HL-60 (cell line): ENCODE data around the gene PPFIBP2.

Source experiments
- DNase-seq, 2 experiments: peaks; one replicate each; pipeline ENCODE4 v3.0.0-alpha.2; 2010 to 2020; ENCODE audit warnings: low read depth in 1 of 2, low spot score in 1 of 2
- H3K27ac ChIP-seq: fragments of 250-450 bp; sonication (Bioruptor Pico); replicated peaks from 2 replicates; pipeline ENCODE4 v1.5.1; 2020; ENCODE audit warnings: mild to moderate bottlenecking, moderate library complexity
- H3K27me3 ChIP-seq: fragments of 250-450 bp; sonication (Bioruptor Pico); 2 replicates; pipeline ENCODE4 v1.5.1; 2021; ENCODE audit warnings: mild to moderate bottlenecking, moderate library complexity; ENCODE audit not compliant: insufficient read depth, poor library complexity, severe bottlenecking
- H3K4me3 ChIP-seq: replicated peaks from 2 replicates; pipeline ENCODE4 v1.5.1; 2011; ENCODE audit warnings: mild to moderate bottlenecking, control low read depth, low read length; ENCODE audit not compliant: insufficient read depth
- CTCF ChIP-seq: IDR thresholded peaks from one replicate; pipeline ENCODE4 v1.5.1; 2011; ENCODE audit warnings: low read length, control low read depth, inconsistent platforms; ENCODE audit not compliant: insufficient read depth
- GABPA ChIP-seq: IDR thresholded peaks from 2 replicates; pipeline ENCODE4 v1.6.1; 2012; ENCODE audit warnings: low read depth
- POLR2AphosphoS5 ChIP-seq: IDR thresholded peaks from 2 replicates; pipeline ENCODE4 v1.6.1; 2012; ENCODE audit warnings: low read depth
- REST ChIP-seq: IDR thresholded peaks from 2 replicates; pipeline ENCODE4 v1.6.1; 2012; ENCODE audit warnings: low read depth; ENCODE audit not compliant: insufficient replicate concordance
- SPI1 ChIP-seq: IDR thresholded peaks from 2 replicates; pipeline ENCODE4 v1.6.1; 2012; ENCODE audit warnings: low read depth, mild to moderate bottlenecking, borderline replicate concordance

The PPFIBP2 gene

GRCh38 chr11:7573558-7574296, 59.9 kb downstream of the PPFIBP2 start:
- TF ChIP-seq SPI1 (no peak), POLR2AphosphoS5 (no peak), REST (no peak)
- no peak for DNase-seq
- H3K27me3 ChIP-seq, result peaks cover 7% of the 10 kb centered on the region
- no peak overlapping the region for H3K27ac ChIP-seq
- H3K4me3 ChIP-seq, result no peak overlapping the region

- Histone ChIP-seq H3K27me3 (peaks cover 7% of the 10 kb centered on the region), H3K4me3 (no peak overlapping the region), H3K27ac (no peak overlapping the region)
- no peak for DNase-seq
- TF ChIP-seq GABPA (no peak), REST (no peak), CTCF (no peak), POLR2AphosphoS5 (no peak), SPI1 (no peak)
These were observed 60.8 kb downstream of the PPFIBP2 start for GRCh38 chr11:7574491-7575130.

GRCh38 chr11:7575841-7576725, 62.3 kb downstream of the PPFIBP2 start:
- Histone ChIP-seq H3K27me3 (peaks cover 7% of the 10 kb centered on the region), H3K27ac (no peak overlapping the region), H3K4me3 (no peak overlapping the region)
- peak in 1 of 2 experiments; percentile 51 for DNase-seq
- TF ChIP-seq SPI1, result no peak
- peak; percentile 57; the same call in 1 of the 2 replicates for TF ChIP-seq POLR2AphosphoS5

GRCh38 chr11:7576726-7577290, 63.0 kb downstream of the PPFIBP2 start:
- Histone ChIP-seq H3K4me3 (no peak overlapping the region), H3K27ac (no peak overlapping the region), H3K27me3 (peaks cover 7% of the 10 kb centered on the region)
- no peak for DNase-seq
- TF ChIP-seq SPI1, result no peak
- no peak for TF ChIP-seq REST
- TF ChIP-seq GABPA, result no peak
- TF ChIP-seq POLR2AphosphoS5, result no peak
- no peak for TF ChIP-seq CTCF
